Uterus (tissue), 4 donors: ENCODE measurements around the gene PPME1. TPM values are rescaled to one million over a fixed set of nuclear protein-coding genes. Genes with fewer than 3 reads are reported as not detected.

ENCODE experiments used
- DNase-seq, 2 donors: peaks; one replicate each; pipeline ENCODE4 v3.0.0-alpha.2; 2019 to 2020
- H3K27ac ChIP-seq, 2 donors: fragments of 200-600 bp; sonication (generic); 1 replicate in 1 of 2; 2 replicates in 1 of 2; pipeline ENCODE4 v1.5.1; 2016 to 2018
- H3K27me3 ChIP-seq, 2 donors: fragments of 200-600 bp; sonication (generic); one replicate each; pipeline ENCODE4 v1.5.1; 2018 to 2019; ENCODE audit warnings: control low read depth in 1 of 2
- H3K36me3 ChIP-seq, 2 donors: fragments of 200-600 bp; sonication (generic); one replicate each; pipeline ENCODE4 v1.5.1; 2019; ENCODE audit warnings: control low read depth in 1 of 2
- H3K4me1 ChIP-seq, 2 donors: fragments of 200-600 bp; sonication (generic); one replicate each; pipeline ENCODE4 v1.5.1; 2018 to 2019; ENCODE audit warnings: control low read depth in 1 of 2
- H3K4me3 ChIP-seq, 2 donors: fragments of 200-600 bp; sonication (generic); 1 replicate in 1 of 2; 2 replicates in 1 of 2; pipeline ENCODE4 v1.5.1; 2018 to 2019; ENCODE audit warnings: mild to moderate bottlenecking in 1 of 2
- H3K9me3 ChIP-seq, 2 donors: fragments of 200-600 bp; sonication (generic); one replicate each; pipeline ENCODE4 v1.5.1; 2019; ENCODE audit warnings: control low read depth in 1 of 2
- CTCF ChIP-seq, 4 experiments: fragments of 200-600 bp in 2 of 4; fragments of 450-650 bp in 2 of 4; sonication (generic) in 2 of 4; IDR thresholded peaks; one replicate each; pipeline ENCODE4 v1.5.1; 2016 to 2019; ENCODE audit warnings: antibody characterized with exemption in 4 of 4, mild to moderate bottlenecking in 2 of 4, moderate library complexity in 1 of 4
- POLR2A ChIP-seq, 2 donors: fragments of 450-650 bp; IDR thresholded peaks; one replicate each; pipeline ENCODE4 v1.6.1; 2016; ENCODE audit warnings: antibody characterized with exemption in 2 of 2, mild to moderate bottlenecking in 1 of 2, moderate library complexity in 1 of 2
- intact Hi-C: fragments of 100-400 bp; cut with DNase I; formaldehyde crosslinking; loops from one replicate; pipeline ENCODE4 v1.15.1; 2023; ENCODE audit warnings: low total_unique reads
- total RNA-seq, 4 donors: library from RNA; depleted of rRNA in 3 of 4; stranded (reverse); fragments of >200 nt in 3 of 4; gene quantifications; one replicate each; pipeline versions ENCODE4 v1.1.0 to v1.2.4, GENCODE V29; 2014 to 2023
- donor health status: DM: yes; HTN: yes; CAD: no.

Gene PPME1
- total RNA-seq, 4 donors from 2014 or later: 12.6 to 60.0 (median 45.3) TPM

GRCh38 chr11:74144592-74144991 lies 26.5 kb upstream of the PPME1 start:
- DNase-seq: no peak
- H3K4me3 ChIP-seq: no peak overlapping the region
- H3K9me3 ChIP-seq: no peaks in the 10 kb centered on the region
- no peaks in the 10 kb centered on the region for H3K4me1 ChIP-seq
- H3K27me3 ChIP-seq: no peaks in the 10 kb centered on the region
- no peaks in the 10 kb centered on the region for H3K36me3 ChIP-seq
- intact Hi-C loops: no loop called here
- H3K27ac ChIP-seq: no peak overlapping the region
- TF ChIP-seq CTCF (IDR thresholded peaks at IDR 0.05) (no peak), POLR2A (IDR thresholded peaks at IDR 0.05) (no peak)

GRCh38 chr11:74147199-74147929 lies 23.7 kb upstream of the PPME1 start:
- DNase-seq: no peak
- TF ChIP-seq POLR2A (IDR thresholded peaks at IDR 0.05) (no peak), CTCF (IDR thresholded peaks at IDR 0.05) (no peak)
- no peaks in the 10 kb centered on the region for H3K36me3 ChIP-seq

GRCh38 chr11:74153224-74153623 lies 17.9 kb upstream of the PPME1 start:
- Histone ChIP-seq H3K9me3 (no peaks in the 10 kb centered on the region), H3K4me1 (no peaks in the 10 kb centered on the region), H3K27ac (no peak overlapping the region), H3K36me3 (no peaks in the 10 kb centered on the region), H3K27me3 (no peaks in the 10 kb centered on the region), H3K4me3 (no peak overlapping the region)
- intact Hi-C loops: no loop called here
- TF ChIP-seq CTCF (IDR thresholded peaks at IDR 0.05): no peak
- no peak for TF ChIP-seq POLR2A (IDR thresholded peaks at IDR 0.05)
- DNase-seq: no peak

More at GRCh38 chr11:74147199-74147929, 23.7 kb upstream of the PPME1 start:
- Histone ChIP-seq H3K27me3 (no peaks in the 10 kb centered on the region), H3K4me3 (no peak overlapping the region), H3K27ac (no peak overlapping the region), H3K9me3 (no peaks in the 10 kb centered on the region), H3K4me1 (no peaks in the 10 kb centered on the region)
- intact Hi-C loops: no loop called here

- Histone ChIP-seq H3K36me3 (no peaks in the 10 kb centered on the region), H3K27ac (no peak overlapping the region), H3K4me3 (no peak overlapping the region), H3K4me1 (no peaks in the 10 kb centered on the region), H3K9me3 (no peaks in the 10 kb centered on the region), H3K27me3 (no peaks in the 10 kb centered on the region)
- TF ChIP-seq POLR2A (IDR thresholded peaks at IDR 0.05) (no peak), CTCF (IDR thresholded peaks at IDR 0.05) (no peak)
- no peak for DNase-seq
- intact Hi-C loops: no loop called here
Measured at GRCh38 chr11:74154620-74155281, 16.3 kb upstream of the PPME1 start.

- Histone ChIP-seq H3K4me1 (no peaks in the 10 kb centered on the region), H3K9me3 (no peaks in the 10 kb centered on the region), H3K27me3 (no peaks in the 10 kb centered on the region), H3K27ac (no peak overlapping the region), H3K4me3 (no peak overlapping the region), H3K36me3 (no peaks in the 10 kb centered on the region)
- intact Hi-C loops: no loop called here
- TF ChIP-seq POLR2A (IDR thresholded peaks at IDR 0.05) (no peak), CTCF (IDR thresholded peaks at IDR 0.05) (no peak)
- no peak for DNase-seq
Measured at GRCh38 chr11:74157169-74157568, 13.9 kb upstream of the PPME1 start.
